Activated CD4-positive, alpha-beta T cell treated with anti-CD3 and anti-CD28 coated beads, Interleukin-2, amount 50 U/mL, for 24 hours (primary cell): ENCODE data around the gene SDF2L1.
A peak's percentile ranks its signal among the peaks of the same experiment; 100 is the strongest.

ENCODE experiments used
- DNase-seq, 2 donors: peaks; one replicate each; pipeline ENCODE4 v3.0.0-alpha.2; 2020; ENCODE audit warnings: low read depth in 1 of 2, low spot score in 1 of 2

Gene SDF2L1

GRCh38 chr22:21622011-21622918, 19.8 kb upstream of the SDF2L1 start:
- no peak for DNase-seq

GRCh38 chr22:21622919-21623647, 19.0 kb upstream of the SDF2L1 start:
- DNase-seq, result no peak

- no peak for DNase-seq
Measured at GRCh38 chr22:21623648-21623970, 18.5 kb upstream of the SDF2L1 start.

- DNase-seq, result no peak
Measured at GRCh38 chr22:21624120-21624879, 17.8 kb upstream of the SDF2L1 start.

- no peak for DNase-seq
Measured at GRCh38 chr22:21624880-21625791, 17.0 kb upstream of the SDF2L1 start.

- DNase-seq, result no peak
Measured at GRCh38 chr22:21626073-21626734, 15.9 kb upstream of the SDF2L1 start.

GRCh38 chr22:21626735-21627469, 15.2 kb upstream of the SDF2L1 start:
- no peak for DNase-seq

- no peak for DNase-seq
Measured at GRCh38 chr22:21628386-21629254, 13.5 kb upstream of the SDF2L1 start.

- peak; percentile 91 to 92 for DNase-seq
Measured at GRCh38 chr22:21629255-21630149, 12.6 kb upstream of the SDF2L1 start, which contains the start of gene YDJC. Gene YDJC (minus strand): TSS chr22:21630022. CDS start chr22:21630014, 8 bp downstream.

- DNase-seq, result no peak
Measured at GRCh38 chr22:21631025-21631424, 11.1 kb upstream of the SDF2L1 start.

GRCh38 chr22:21632237-21632895, 9.7 kb upstream of the SDF2L1 start, which contains the start of gene CCDC116:
Gene CCDC116 (plus strand): TSS chr22:21632760. CDS start chr22:21633182, 422 bp downstream.
- no peak for DNase-seq

- no peak for DNase-seq
Measured at GRCh38 chr22:21632931-21633330, 9.2 kb upstream of the SDF2L1 start.

GRCh38 chr22:21633481-21633880, 8.6 kb upstream of the SDF2L1 start:
- DNase-seq, result no peak

GRCh38 chr22:21634081-21634480, 8.0 kb upstream of the SDF2L1 start:
- DNase-seq, result no peak

GRCh38 chr22:21634844-21635243, 7.3 kb upstream of the SDF2L1 start:
- DNase-seq, result no peak

- DNase-seq, result no peak
Measured at GRCh38 chr22:21635771-21636510, 6.2 kb upstream of the SDF2L1 start.
